ENCODE results near the gene CCRL2. TPM values are rescaled to one million over a fixed set of nuclear protein-coding genes. Genes with fewer than 3 reads are reported as not detected.
A peak's percentile ranks its signal among the peaks of the same experiment; 100 is the strongest.

The CCRL2 gene
- total RNA-seq, 1 experiment from 2014 or later: not detected

GRCh38 chr3:46360907-46361306 lies 46.2 kb upstream of the CCRL2 start:
- ChIA-PET POLR2A (no interaction called here), CTCF (interaction anchor here (1.5 kb wide), 1 partner anchor 8 kb away, joined by 3 read pairs; no protein-coding TSS in a partner anchor)
- Mint-ChIP-seq H3K9me3 (peaks cover 5% of the 10 kb centered on the region; the same call in 1 of the 2 replicates), H3K4me1 (no peaks in the 10 kb centered on the region), H3K36me3 (no peaks in the 10 kb centered on the region), H3K4me3 (no peak overlapping the region), H3K27ac (no peak overlapping the region), H3K27me3 (ENCODE audit: low read depth) (no peaks in the 10 kb centered on the region)
- ATAC-seq (no peak), DNase-seq (ENCODE audit: low spot score) (peak; percentile 22)
- TF ChIP-seq ZNF671 (CRISPR knock-in tag; IDR thresholded peaks at IDR 0.05): no peak
- no peak for TF ChIP-seq ZNF532 (CRISPR knock-in tag; IDR thresholded peaks at IDR 0.05; ENCODE audit: borderline replicate concordance)
- no peak for TF ChIP-seq GTF2I (CRISPR knock-in tag; conservative IDR thresholded peaks at IDR 0.05)
- TF ChIP-seq TEAD4 (CRISPR knock-in tag; IDR thresholded peaks at IDR 0.05): no peak
- TF ChIP-seq OVOL2 (CRISPR knock-in tag; IDR thresholded peaks at IDR 0.05; ENCODE audit: borderline replicate concordance): no peak
- TF ChIP-seq ZMAT4 (CRISPR knock-in tag; IDR thresholded peaks at IDR 0.05): no peak
- no peak for TF ChIP-seq TCF7 (CRISPR knock-in tag; IDR thresholded peaks at IDR 0.05; ENCODE audit: low read depth)
- TF ChIP-seq, protein P1, sequence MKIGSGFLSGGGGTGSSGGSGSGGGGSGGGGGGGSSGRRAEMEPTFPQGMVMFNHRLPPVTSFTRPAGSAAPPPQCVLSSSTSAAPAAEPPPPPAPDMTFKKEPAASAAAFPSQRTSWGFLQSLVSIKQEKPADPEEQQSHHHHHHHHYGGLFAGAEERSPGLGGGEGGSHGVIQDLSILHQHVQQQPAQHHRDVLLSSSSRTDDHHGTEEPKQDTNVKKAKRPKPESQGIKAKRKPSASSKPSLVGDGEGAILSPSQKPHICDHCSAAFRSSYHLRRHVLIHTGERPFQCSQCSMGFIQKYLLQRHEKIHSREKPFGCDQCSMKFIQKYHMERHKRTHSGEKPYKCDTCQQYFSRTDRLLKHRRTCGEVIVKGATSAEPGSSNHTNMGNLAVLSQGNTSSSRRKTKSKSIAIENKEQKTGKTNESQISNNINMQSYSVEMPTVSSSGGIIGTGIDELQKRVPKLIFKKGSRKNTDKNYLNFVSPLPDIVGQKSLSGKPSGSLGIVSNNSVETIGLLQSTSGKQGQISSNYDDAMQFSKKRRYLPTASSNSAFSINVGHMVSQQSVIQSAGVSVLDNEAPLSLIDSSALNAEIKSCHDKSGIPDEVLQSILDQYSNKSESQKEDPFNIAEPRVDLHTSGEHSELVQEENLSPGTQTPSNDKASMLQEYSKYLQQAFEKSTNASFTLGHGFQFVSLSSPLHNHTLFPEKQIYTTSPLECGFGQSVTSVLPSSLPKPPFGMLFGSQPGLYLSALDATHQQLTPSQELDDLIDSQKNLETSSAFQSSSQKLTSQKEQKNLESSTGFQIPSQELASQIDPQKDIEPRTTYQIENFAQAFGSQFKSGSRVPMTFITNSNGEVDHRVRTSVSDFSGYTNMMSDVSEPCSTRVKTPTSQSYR (CRISPR knock-in tag; IDR thresholded peaks at IDR 0.05): no peak
- no peak for TF ChIP-seq TEAD1 (CRISPR knock-in tag; IDR thresholded peaks at IDR 0.05)
- no peak for TF ChIP-seq IRF2 (CRISPR knock-in tag; IDR thresholded peaks at IDR 0.05; ENCODE audit: borderline replicate concordance, low read depth)
- TF ChIP-seq ARID4B (CRISPR knock-in tag; IDR thresholded peaks at IDR 0.05; ENCODE audit: borderline replicate concordance): no peak
- TF ChIP-seq USF2 (CRISPR knock-in tag; IDR thresholded peaks at IDR 0.05): no peak
- no peak for TF ChIP-seq ATF6 (CRISPR knock-in tag; IDR thresholded peaks at IDR 0.05)
- TF ChIP-seq, protein P2, sequence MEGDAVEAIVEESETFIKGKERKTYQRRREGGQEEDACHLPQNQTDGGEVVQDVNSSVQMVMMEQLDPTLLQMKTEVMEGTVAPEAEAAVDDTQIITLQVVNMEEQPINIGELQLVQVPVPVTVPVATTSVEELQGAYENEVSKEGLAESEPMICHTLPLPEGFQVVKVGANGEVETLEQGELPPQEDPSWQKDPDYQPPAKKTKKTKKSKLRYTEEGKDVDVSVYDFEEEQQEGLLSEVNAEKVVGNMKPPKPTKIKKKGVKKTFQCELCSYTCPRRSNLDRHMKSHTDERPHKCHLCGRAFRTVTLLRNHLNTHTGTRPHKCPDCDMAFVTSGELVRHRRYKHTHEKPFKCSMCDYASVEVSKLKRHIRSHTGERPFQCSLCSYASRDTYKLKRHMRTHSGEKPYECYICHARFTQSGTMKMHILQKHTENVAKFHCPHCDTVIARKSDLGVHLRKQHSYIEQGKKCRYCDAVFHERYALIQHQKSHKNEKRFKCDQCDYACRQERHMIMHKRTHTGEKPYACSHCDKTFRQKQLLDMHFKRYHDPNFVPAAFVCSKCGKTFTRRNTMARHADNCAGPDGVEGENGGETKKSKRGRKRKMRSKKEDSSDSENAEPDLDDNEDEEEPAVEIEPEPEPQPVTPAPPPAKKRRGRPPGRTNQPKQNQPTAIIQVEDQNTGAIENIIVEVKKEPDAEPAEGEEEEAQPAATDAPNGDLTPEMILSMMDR (IDR thresholded peaks at IDR 0.05): no peak
- TF ChIP-seq, protein P3, sequence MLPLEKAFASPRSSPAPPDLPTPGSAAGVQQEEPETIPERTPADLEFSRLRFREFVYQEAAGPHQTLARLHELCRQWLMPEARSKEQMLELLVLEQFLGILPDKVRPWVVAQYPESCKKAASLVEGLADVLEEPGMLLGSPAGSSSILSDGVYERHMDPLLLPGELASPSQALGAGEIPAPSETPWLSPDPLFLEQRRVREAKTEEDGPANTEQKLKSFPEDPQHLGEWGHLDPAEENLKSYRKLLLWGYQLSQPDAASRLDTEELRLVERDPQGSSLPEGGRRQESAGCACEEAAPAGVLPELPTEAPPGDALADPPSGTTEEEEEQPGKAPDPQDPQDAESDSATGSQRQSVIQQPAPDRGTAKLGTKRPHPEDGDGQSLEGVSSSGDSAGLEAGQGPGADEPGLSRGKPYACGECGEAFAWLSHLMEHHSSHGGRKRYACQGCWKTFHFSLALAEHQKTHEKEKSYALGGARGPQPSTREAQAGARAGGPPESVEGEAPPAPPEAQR (CRISPR knock-in tag; IDR thresholded peaks at IDR 0.05): no peak
- TF ChIP-seq, protein P4, sequence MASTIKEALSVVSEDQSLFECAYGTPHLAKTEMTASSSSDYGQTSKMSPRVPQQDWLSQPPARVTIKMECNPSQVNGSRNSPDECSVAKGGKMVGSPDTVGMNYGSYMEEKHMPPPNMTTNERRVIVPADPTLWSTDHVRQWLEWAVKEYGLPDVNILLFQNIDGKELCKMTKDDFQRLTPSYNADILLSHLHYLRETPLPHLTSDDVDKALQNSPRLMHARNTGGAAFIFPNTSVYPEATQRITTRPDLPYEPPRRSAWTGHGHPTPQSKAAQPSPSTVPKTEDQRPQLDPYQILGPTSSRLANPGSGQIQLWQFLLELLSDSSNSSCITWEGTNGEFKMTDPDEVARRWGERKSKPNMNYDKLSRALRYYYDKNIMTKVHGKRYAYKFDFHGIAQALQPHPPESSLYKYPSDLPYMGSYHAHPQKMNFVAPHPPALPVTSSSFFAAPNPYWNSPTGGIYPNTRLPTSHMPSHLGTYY (CRISPR knock-in tag; IDR thresholded peaks at IDR 0.05): no peak
- TF ChIP-seq MXD4 (CRISPR knock-in tag; IDR thresholded peaks at IDR 0.05; ENCODE audit: borderline replicate concordance): no peak
- no peak for TF ChIP-seq FOXK1 (CRISPR knock-in tag; IDR thresholded peaks at IDR 0.05)

Data from WTC11 (cell line).